NCI-H2196 treated with DMSO at 0.1 percent for 48 hours (cell line): Measurements from ENCODE around the gene ARHGEF10L.
"Not testable (repeated sequence)": the region's sequence is repeated elsewhere in the genome, so short reads cannot be mapped to it uniquely, and the experiment has no call there.

Experiments
- DNase-seq: peaks from one replicate; lab custom pipeline; 2025; ENCODE audit not compliant: unreplicated experiment; lab: John Stamatoyannopoulos, UW

ARHGEF10L gene

GRCh38 chr1:17609529-17609928 is 70.0 kb downstream of the ARHGEF10L start:
- no peak for DNase-seq

- no peak for DNase-seq
Measured at GRCh38 chr1:17610085-17610484, 70.6 kb downstream of the ARHGEF10L start.

GRCh38 chr1:17610713-17611112 is 71.2 kb downstream of the ARHGEF10L start:
- no peak for DNase-seq

GRCh38 chr1:17611991-17612390 is 72.5 kb downstream of the ARHGEF10L start:
- DNase-seq: no peak

GRCh38 chr1:17612831-17613230 is 73.3 kb downstream of the ARHGEF10L start:
- no peak for DNase-seq

- no peak for DNase-seq
Measured at GRCh38 chr1:17614586-17614985, 75.1 kb downstream of the ARHGEF10L start.

GRCh38 chr1:17615157-17615556 is 75.7 kb downstream of the ARHGEF10L start:
- no peak for DNase-seq

- DNase-seq: no peak
Measured at GRCh38 chr1:17615959-17616358, 76.5 kb downstream of the ARHGEF10L start.

- no peak for DNase-seq
Measured at GRCh38 chr1:17616731-17617279, 77.3 kb downstream of the ARHGEF10L start.

GRCh38 chr1:17617787-17618557 is 78.5 kb downstream of the ARHGEF10L start:
- DNase-seq: no peak

GRCh38 chr1:17618558-17619247 is 79.2 kb downstream of the ARHGEF10L start:
- no peak for DNase-seq

- no peak for DNase-seq
Measured at GRCh38 chr1:17620448-17620847, 81.0 kb downstream of the ARHGEF10L start.

- DNase-seq: no peak
Measured at GRCh38 chr1:17621691-17622090, 82.2 kb downstream of the ARHGEF10L start.

- DNase-seq: no peak
Measured at GRCh38 chr1:17622823-17623222, 83.3 kb downstream of the ARHGEF10L start.

- DNase-seq: no peak
Measured at GRCh38 chr1:17624611-17625233, 85.2 kb downstream of the ARHGEF10L start.

- no peak for DNase-seq
Measured at GRCh38 chr1:17627239-17628052, 87.9 kb downstream of the ARHGEF10L start.

- not testable (repeated sequence) for DNase-seq
Measured at GRCh38 chr1:17629046-17629445, 89.5 kb downstream of the ARHGEF10L start.

GRCh38 chr1:17629460-17629859 is 90.0 kb downstream of the ARHGEF10L start:
- DNase-seq: no peak

GRCh38 chr1:17630048-17630830 is 90.7 kb downstream of the ARHGEF10L start:
- no peak for DNase-seq

GRCh38 chr1:17630986-17631385 is 91.5 kb downstream of the ARHGEF10L start:
- DNase-seq: no peak
